ENCODE data around the gene LY9. TPM values are rescaled to one million over a fixed set of nuclear protein-coding genes. Genes with fewer than 3 reads are reported as not detected.
A peak's percentile ranks its signal among the peaks of the same experiment; 100 is the strongest.

LY9 gene
- total RNA-seq, 2 donors from 2014 or later, result 0.65 to 0.71 TPM

GRCh38 chr1:160798439-160798838, 2.5 kb downstream of the LY9 start:
- intact Hi-C loops (cut with DNase I), result no loop called here
- ATAC-seq (no peak), DNase-seq (no peak)

GRCh38 chr1:160799641-160800040, 3.7 kb downstream of the LY9 start:
- DNase-seq, result no peak
- intact Hi-C loops (cut with DNase I), result no loop called here
- no peak for ATAC-seq

DNA sequence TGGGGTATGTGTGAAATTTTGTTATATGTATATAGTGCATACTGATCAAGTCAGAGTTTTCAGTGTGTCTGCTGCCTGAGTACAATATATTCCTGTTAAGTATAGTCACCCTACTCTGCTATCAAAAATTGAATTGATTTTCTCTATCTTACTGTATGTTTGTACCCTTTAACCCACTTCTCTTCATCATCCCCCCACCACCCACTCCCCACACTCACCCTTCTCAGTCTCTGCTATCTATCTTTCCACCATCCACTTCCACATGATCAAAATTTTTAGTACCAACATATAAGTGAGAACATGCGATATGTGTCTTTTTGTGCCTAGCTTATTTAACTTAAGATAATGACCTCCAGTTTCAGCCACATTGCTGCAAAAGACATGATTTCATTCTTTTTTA, 4.2 kb downstream of the LY9 start:
- ATAC-seq (no peak), DNase-seq (no peak)

GRCh38 chr1:160800645-160801408, 4.9 kb downstream of the LY9 start:
- DNase-seq, result no peak
- no peak for ATAC-seq
- intact Hi-C loops (cut with DNase I), result no loop called here

More for the DNA sequence above, 4.2 kb downstream of the LY9 start:
- intact Hi-C loops (cut with DNase I), result no loop called here

DNA sequence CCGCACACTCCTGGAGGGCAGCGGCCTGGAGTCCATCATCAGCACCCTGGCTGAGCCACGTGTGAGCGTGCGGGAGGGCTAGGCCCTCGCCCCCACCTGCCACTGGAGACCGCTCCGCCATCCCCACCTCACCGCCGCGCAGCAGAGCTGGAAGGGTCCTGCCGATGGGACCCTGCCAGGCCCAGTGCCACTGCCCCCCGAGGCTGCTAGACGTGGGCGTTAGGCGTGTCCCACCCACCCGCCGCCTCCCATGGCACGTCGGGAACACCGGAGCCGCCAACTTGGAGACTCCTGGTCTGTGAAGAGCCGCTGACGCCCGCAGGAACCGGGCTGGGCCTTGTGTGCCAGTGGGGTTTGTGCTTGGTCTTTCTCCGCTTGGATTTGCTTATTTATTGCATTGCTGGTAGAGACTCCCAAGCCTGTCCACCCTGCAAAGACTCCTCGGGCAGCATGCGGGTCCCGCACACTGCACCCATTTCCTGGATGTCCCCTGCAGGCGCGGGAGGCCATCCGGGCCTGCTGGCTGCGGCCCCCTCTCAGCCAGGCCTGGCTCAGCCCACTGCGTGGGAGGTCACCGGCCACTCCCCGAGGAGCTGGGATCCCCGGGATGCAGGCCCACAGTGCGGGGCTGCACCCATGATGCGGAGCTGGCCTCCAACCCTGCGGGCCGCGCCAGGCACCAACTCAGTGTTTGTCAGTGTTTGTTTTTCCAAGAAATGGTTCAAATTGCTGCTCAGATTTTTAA, 6.0 kb downstream of the LY9 start:
- intact Hi-C loops (cut with DNase I), result no loop called here
- no peak for ATAC-seq
- DNase-seq, result no peak

- ATAC-seq (no peak), DNase-seq (no peak)
- intact Hi-C loops (cut with DNase I), result no loop called here
Observed at GRCh38 chr1:160806109-160806665, 10.2 kb downstream of the LY9 start.

GRCh38 chr1:160806784-160807183, 10.8 kb downstream of the LY9 start:
- intact Hi-C loops (cut with DNase I), result no loop called here
- ATAC-seq (no peak), DNase-seq (no peak)

GRCh38 chr1:160807247-160807646, 11.3 kb downstream of the LY9 start:
- no peak for ATAC-seq
- intact Hi-C loops (cut with DNase I), result no loop called here
- DNase-seq, result no peak

DNA sequence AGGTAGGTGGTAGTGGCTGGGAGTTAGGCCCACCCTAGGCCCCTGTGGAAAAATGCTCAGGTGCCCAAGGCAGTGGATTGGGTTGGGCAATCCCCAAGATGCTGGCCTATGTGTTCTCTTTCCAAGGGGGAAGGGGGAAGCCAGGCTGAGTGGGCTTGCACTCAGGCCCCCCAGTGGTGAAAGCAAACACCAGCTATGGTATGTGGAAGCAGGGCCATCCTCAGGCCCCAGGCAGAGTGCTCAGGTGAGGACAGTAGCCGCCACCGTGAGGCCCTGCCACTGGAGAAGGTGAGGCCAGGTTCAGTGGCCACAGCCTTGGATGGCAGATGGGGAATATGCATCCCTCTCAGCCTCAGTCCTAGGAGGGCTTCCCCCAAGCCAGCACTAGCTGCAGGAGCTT, 11.8 kb downstream of the LY9 start:
- DNase-seq (no peak), ATAC-seq (no peak)
- intact Hi-C loops (cut with DNase I), result no loop called here

DNA sequence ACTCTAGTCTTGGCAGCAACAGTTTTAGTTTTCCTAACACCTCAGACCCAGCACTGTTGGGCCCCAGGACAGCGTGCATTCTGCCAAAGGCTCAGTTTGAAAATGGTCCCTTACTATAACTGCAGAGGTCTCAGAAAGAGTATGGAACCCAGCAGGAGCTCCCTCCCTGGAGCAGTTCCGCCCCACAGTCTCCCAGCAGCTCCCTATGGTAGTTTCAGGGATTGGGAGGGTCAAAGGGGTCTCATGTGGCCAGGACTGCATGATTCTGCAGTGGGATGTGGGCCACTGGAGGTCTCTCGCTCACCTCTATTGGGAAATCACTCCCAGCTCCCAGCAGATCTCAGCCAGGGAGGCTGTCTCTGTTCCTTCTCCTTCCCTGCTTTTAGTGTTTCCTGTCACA, 12.3 kb downstream of the LY9 start:
- intact Hi-C loops (cut with DNase I), result no loop called here
- ATAC-seq (no peak), DNase-seq (no peak)

- no peak for ATAC-seq
- DNase-seq, result no peak
- intact Hi-C loops (cut with DNase I), result no loop called here
Observed at GRCh38 chr1:160810486-160810885, 14.5 kb downstream of the LY9 start.

GRCh38 chr1:160811147-160811546, 15.2 kb downstream of the LY9 start:
- intact Hi-C loops (cut with DNase I), result no loop called here
- no peak for DNase-seq
- no peak for ATAC-seq

DNA sequence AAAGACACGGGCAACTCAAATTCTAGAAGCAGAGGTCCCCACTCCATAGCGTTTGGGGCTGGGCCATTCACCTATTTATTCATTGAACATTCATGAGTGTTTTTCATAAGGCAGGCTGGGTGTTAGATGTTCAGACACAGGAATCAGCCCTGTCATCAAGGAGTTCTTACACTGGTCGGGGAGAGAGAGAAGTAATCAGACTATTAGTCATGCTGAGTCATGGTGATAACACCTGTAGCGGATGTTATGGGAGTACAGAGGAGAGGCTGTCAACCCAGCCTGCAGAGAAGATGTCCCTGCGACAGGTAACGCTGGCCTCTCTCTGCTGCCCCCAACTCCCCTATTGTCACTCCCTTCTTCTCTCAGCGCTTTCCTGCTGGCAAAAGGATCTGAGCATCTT, 17.2 kb downstream of the LY9 start:
- ATAC-seq (peak in 1 of 2 donors; percentile 92), DNase-seq (no peak)
- intact Hi-C loops (cut with DNase I), result no loop called here

GRCh38 chr1:160814316-160814715, 18.3 kb downstream of the LY9 start:
- no peak for DNase-seq
- intact Hi-C loops (cut with DNase I), result no loop called here
- ATAC-seq, result no peak

GRCh38 chr1:160814856-160815255, 18.9 kb downstream of the LY9 start:
- intact Hi-C loops (cut with DNase I), result no loop called here
- no peak for ATAC-seq
- DNase-seq, result no peak

DNA sequence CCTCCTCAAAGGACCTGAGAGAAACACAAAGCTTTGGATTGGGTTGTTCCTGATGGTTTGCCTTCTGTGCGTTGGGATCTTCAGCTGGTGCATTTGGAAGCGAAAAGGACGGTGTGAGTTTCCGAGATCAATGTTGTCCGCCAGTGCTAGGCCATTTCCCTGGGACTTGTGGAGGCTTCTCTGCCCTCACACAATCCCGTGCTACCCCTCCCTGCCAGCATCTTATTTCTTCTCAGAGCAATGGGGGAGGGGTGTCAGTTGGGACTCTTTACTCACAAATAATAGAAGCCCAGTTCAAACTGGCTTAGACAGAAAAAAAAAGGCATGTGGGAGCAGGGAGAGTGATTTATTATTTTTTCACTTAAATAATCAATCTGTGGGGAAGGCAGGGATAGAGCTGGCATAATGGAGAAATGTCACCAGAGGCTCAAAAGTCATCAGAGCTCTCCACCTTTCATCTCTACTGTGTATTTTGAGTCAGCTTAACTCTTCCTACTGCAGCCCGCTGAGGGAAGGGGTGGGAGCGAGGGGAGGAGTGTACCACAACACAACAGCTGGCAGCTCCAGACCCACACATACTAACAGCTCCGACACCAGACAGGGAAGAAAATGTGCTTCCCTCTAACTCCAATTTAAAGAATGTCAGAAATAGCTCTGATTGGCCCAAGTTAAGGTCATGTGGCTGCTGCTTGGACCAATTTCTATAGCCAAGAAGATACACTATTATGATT, 22.4 kb downstream of the LY9 start:
- intact Hi-C loops (cut with DNase I), result no loop called here
- ATAC-seq, result no peak
- DNase-seq, result no peak

DNA sequence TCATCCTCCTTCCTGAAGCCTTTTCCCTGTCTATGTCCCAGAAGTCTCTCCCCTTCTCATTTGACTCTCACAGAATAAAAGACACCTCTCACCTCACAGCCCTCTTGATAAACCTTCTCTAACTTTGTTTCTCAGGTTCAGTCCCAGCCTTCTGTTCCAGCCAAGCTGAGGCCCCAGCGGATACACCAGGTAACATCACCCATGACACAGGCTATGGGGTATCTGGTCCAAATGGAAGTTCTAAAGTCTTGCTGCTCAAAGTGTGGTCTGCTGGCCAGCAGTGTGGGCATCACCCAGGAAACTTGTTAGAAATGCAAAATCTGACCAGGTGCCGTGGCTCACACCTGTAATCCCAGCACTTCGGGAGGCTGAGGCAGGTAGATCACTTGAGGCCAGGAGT, 23.2 kb downstream of the LY9 start:
- DNase-seq, result no peak
- intact Hi-C loops (cut with DNase I), result no loop called here
- no peak for ATAC-seq

- no peak for ATAC-seq
- intact Hi-C loops (cut with DNase I), result no loop called here
- DNase-seq, result no peak
Observed at GRCh38 chr1:160821627-160822026, 25.7 kb downstream of the LY9 start.

GRCh38 chr1:160823296-160823695, 27.3 kb downstream of the LY9 start:
- intact Hi-C loops (cut with DNase I), result no loop called here
- ATAC-seq (peak in 1 of 2 donors; percentile 31), DNase-seq (no peak)

GRCh38 chr1:160826546-160826945, 30.6 kb downstream of the LY9 start:
- ATAC-seq (no peak), DNase-seq (no peak)
- intact Hi-C loops (cut with DNase I), result no loop called here

All from left cardiac atrium (tissue), 4 donors.